Measurements from ENCODE around the gene IFT74. TPM values are rescaled to one million over a fixed set of nuclear protein-coding genes. Genes with fewer than 3 reads are reported as not detected.

The IFT74 gene
- 10.6 and 11.4 TPM in 2 replicates for total RNA-seq

DNA sequence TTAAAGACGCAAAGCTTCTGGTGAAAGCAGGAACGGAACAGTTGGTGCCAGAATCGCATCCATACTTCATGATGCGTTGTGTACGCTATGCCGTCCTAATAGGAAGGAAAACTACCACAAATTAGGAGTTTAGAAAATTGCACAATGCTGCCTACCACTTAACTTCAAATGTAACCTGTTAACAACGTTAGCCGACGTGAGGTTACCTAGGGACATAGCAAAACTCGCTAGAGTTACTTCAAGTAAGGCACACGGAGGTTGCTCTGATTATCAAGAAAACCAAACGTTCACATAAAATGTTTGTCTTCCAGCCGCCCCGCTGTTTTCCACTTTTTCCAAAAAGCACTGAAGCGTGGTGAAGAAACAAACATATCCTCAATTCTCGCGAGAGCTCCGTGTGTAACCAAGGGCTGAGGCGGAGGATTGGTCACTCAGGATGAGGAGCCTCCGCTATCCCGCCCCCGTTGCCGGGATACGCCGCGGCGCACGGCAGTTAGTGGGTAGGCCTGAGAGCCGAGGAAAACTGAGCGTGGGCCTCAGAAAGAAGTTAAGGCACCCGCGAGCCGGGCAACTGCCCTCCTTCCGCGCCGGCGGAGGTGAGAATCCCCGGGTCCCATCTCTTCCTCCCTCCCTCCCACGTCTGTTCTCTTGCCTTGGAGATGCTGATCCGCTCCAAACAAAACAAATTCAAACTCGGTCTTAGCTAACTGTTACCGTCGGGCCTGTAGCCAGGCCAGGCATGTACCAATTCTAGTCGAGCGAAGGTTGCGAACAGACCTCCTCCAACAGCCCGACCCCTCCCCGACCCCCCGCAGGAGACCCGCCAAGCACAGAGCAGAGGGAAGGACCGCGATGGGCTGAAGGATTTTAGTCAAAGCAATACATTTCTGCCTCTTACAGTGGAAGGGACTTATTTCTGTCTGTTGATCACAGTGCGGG lies at the start of gene IFT74:
TSS of gene IFT74 (plus strand) at position 492 of the 939 bp plus-strand sequence. CDS start 5,556 bp downstream, outside the sequence.

DNA sequence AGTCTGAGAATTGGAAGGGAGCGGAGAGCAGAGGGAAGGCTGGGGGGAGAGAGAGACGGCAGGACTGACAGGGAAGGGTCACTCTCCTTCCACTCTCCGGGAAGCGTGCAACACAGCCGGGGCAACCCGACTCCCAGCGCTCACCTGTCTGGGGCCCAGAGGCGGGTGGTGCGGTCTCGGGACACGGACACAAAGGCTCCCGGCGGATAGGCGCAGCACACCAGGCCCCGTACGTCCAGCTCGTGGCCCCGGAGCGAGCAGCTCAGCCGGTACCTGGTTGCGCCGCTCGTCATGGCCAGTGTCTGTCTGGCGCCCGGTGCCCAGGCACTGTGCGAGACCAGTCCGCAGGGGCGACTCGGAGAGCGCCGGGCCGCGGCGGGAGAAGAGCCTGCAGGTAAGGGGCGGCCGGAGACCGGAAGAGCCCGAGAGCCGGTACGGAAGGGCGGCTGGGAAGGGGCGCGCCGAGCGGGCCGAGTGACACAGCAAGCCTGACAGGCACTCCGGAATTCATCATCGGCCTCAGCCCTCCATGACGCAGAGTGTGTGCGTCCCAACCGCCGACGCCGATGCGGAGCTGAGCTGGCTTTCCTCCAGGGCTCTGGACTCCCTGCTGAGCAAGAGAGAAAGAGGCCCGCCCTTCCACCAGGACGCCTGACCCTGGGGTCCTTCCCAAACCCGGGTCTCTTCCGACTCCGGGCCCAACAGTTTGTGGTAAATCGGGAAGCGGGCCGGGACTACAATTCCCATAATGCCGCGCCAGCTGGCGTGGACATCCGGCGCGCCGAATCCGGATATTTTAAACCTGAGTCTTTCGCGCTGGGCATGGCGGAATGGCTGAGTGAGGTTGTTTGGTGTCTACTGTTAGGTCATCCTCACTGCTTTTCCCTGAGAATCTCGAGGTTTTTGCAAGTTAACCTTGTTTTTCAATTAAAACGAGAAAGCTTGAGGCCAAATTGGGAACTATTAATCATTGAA lies 9.2 kb upstream of the IFT74 start, which contains the start of gene PLAA:
TSS of gene PLAA (minus strand) at position 490 of the 975 bp plus-strand sequence. CDS start at position 293, 197 bp downstream.

DNA sequence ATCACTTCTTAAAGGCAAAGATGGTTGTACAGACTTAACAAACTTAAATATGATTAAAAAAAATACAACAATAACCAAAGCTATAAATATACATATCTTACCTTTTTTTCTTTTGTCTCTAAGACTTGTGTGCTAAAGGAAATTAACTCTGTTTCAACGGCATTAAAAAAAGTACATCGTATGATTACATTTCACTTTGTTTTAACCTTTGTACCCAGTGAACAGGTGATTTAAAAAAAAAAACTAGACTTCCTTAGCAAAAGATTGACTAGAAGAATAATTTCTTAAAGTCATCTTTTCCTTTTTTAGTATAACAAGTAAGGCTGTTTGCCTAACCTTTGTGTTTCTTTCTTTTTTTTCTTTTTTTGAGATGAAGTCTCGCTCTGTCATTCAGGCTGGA lies 49.3 kb downstream of the IFT74 start, which contains the start of gene LRRC19:
TSS of gene LRRC19 (minus strand) at position 182 of the 400 bp plus-strand sequence. CDS start 5,978 bp downstream, outside the sequence.

DNA sequence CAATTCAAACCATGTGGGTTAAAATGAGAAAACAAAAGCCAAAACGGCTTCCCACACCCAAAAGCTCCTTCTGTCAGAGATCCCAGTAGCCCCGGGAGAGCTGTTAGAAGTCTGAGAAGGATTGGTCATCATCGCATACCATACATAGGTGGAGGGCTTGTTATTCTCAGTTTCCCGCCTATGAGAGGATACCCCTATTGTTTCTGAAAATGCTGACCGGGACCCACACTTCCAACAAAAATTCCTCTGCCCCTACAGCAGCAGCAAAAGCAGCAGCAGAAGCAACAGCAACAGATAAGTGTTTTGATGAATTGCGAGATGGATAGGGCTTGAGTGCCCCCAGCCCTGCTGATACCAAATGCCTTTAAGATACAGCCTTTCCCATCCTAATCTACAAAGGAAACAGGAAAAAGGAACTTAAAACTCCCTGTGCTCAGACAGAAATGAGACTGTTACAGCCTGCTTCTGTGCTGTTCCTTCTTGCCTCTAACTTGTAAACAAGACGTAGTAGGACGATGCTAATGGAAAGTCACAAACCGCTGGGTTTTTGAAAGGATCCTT lies 152.8 kb downstream of the IFT74 start, which contains the start of gene TEK:
TSS of gene TEK (plus strand) at position 245 of the 561 bp plus-strand sequence. CDS start 366 bp downstream, outside the sequence.

Other genes with a start within 250 kb of the IFT74 start
- 15.7 and 21.8 TPM in 2 replicates for gene CAAP1, start 63.6 kb upstream of the IFT74 start, total RNA-seq
- 28.9 and 33.6 TPM in 2 replicates for gene PLAA, start 9.2 kb upstream of the IFT74 start, total RNA-seq
- 0.23 TPM in 1 of 2 replicates, not detected in the other for gene LRRC19, start 49.3 kb downstream of the IFT74 start, total RNA-seq
- 0.23 and 0.27 TPM in 2 replicates for gene TEK, start 152.8 kb downstream of the IFT74 start, total RNA-seq

Data from hair follicular keratinocyte (primary cell).